Keratinocyte (primary cell): ENCODE measurements around the gene ADGRF1. TPM values are rescaled to one million over a fixed set of nuclear protein-coding genes. Genes with fewer than 3 reads are reported as not detected.

ENCODE experiments used
- DNase-seq: peaks from one replicate; pipeline ENCODE4 v3.0.0-alpha.2; 2011; ENCODE audit warnings: low read depth, missing footprints, low spot score
- FAIRE-seq: peaks from 2 replicates; lab custom pipeline; 2011; peaks lifted over from hg19 to GRCh38; lab: Jason Lieb, UNC
- H2AFZ ChIP-seq: 2 replicates; pipeline ENCODE4 v1.6.0; 2012; ENCODE audit warnings: low read length, control low read depth, inconsistent platforms; ENCODE audit not compliant: control insufficient read depth
- H3K27ac ChIP-seq: 2 replicates; pipeline ENCODE4 v1.5.1; 2011; ENCODE audit warnings: low read length; ENCODE audit not compliant: control insufficient read depth, insufficient read depth
- H3K27me3 ChIP-seq: 3 replicates; pipeline ENCODE4 v1.6.0; 2011; ENCODE audit warnings: low read length; ENCODE audit not compliant: control insufficient read depth, insufficient read depth; ENCODE audit errors: extremely low read depth
- H3K36me3 ChIP-seq, 2 experiments: 2 replicates in 1 of 2; 3 replicates in 1 of 2; pipeline ENCODE4 v1.5.1; 2011; ENCODE audit warnings: low read length in 2 of 2, mild to moderate bottlenecking in 1 of 2; ENCODE audit not compliant: control insufficient read depth in 2 of 2, insufficient read depth in 2 of 2; ENCODE audit errors: extremely low read depth in 1 of 2
- H3K4me1 ChIP-seq: 3 replicates; pipeline ENCODE4 v1.5.1; 2011; ENCODE audit warnings: low read length; ENCODE audit not compliant: control insufficient read depth, insufficient read depth; ENCODE audit errors: extremely low read depth
- H3K4me2 ChIP-seq: 3 replicates; pipeline ENCODE4 v1.6.0; 2011; ENCODE audit warnings: low read depth, low read length; ENCODE audit not compliant: control insufficient read depth, insufficient read depth; ENCODE audit errors: extremely low read depth
- H3K4me3 ChIP-seq, 3 experiments: fragments of 200-600 bp in 1 of 3; sonication (generic) in 1 of 3; 2 replicates in 2 of 3; 3 replicates in 1 of 3; pipeline ENCODE4 v1.5.1; 2011 to 2016; ENCODE audit warnings: low read length in 3 of 3, mild to moderate bottlenecking in 3 of 3, control low read depth in 2 of 3, inconsistent platforms in 1 of 3, low read depth in 1 of 3, mixed read lengths in 1 of 3, mixed run types in 1 of 3, moderate library complexity in 1 of 3; ENCODE audit not compliant: control insufficient read depth in 2 of 3, insufficient read depth in 2 of 3; ENCODE audit errors: extremely low read depth in 1 of 3
- H3K79me2 ChIP-seq: 2 replicates; pipeline ENCODE4 v1.6.0; 2012; ENCODE audit warnings: low read length; ENCODE audit not compliant: control insufficient read depth, insufficient read depth
- H3K9ac ChIP-seq: 3 replicates; pipeline ENCODE4 v1.6.0; 2011; ENCODE audit warnings: low read length; ENCODE audit not compliant: control insufficient read depth, insufficient read depth; ENCODE audit errors: extremely low read depth
- H3K9me1 ChIP-seq: 3 replicates; pipeline ENCODE4 v1.6.0; 2011; ENCODE audit warnings: low read length; ENCODE audit not compliant: control insufficient read depth, insufficient read depth; ENCODE audit errors: extremely low read depth
- H3K9me3 ChIP-seq: 2 replicates; pipeline ENCODE4 v1.5.1; 2012; ENCODE audit warnings: low read depth, low read length; ENCODE audit not compliant: control insufficient read depth
- H4K20me1 ChIP-seq: 3 replicates; pipeline ENCODE4 v1.6.0; 2011; ENCODE audit warnings: low read length; ENCODE audit not compliant: control insufficient read depth, insufficient read depth; ENCODE audit errors: extremely low read depth
- EZH2 ChIP-seq: IDR thresholded peaks from one replicate; pipeline ENCODE4 v1.6.1; 2012; ENCODE audit warnings: inconsistent platforms, mild to moderate bottlenecking, low read length, moderate library complexity
- dilution Hi-C: fragments of 300-500 bp; cut with MboI; formaldehyde crosslinking; loops from one replicate; pipeline ENCODE4 v1.7.0; 2020; ENCODE audit warnings: low sequenced_read_pairs; ENCODE audit not compliant: extremely low pct_ligation_motif_present
- polyA plus RNA-seq, 5 experiments: library from polyadenylated mRNA; depleted of rRNA in 3 of 5; stranded (reverse) in 3 of 5; stranded (forward) in 1 of 5; unstranded in 1 of 5; fragments of >200 nt; gene quantifications; 1 replicate in 1 of 5; 2 replicates in 3 of 5; 3 replicates in 1 of 5; pipeline versions ENCODE4 v1.2.1 to v1.2.3, GENCODE V29; 2011 to 2012; ENCODE audit warnings: missing spikeins in 2 of 5, low read depth in 1 of 5, low replicate concordance in 1 of 5
- TF ChIP-seq, protein P1 (sequence below), 3 experiments: IDR thresholded peaks in 1 of 3; conservative IDR thresholded peaks in 1 of 3; optimal IDR thresholded peaks in 1 of 3; 2 replicates in 2 of 3; 3 replicates in 1 of 3; pipeline versions ENCODE3 to v1.5.1; 2011; ENCODE audit warnings: low read length in 3 of 3, mild to moderate bottlenecking in 3 of 3, moderate library complexity in 2 of 3, control low read depth in 1 of 3, inconsistent platforms in 1 of 3; ENCODE audit not compliant: insufficient read depth in 2 of 3; ENCODE audit errors: extremely low read depth in 1 of 3

Gene ADGRF1
- polyA plus RNA-seq, 1 donor (not counting 4 experiments of a cell fraction or from before 2014, with no cell fraction given): 43.9 TPM

DNA sequence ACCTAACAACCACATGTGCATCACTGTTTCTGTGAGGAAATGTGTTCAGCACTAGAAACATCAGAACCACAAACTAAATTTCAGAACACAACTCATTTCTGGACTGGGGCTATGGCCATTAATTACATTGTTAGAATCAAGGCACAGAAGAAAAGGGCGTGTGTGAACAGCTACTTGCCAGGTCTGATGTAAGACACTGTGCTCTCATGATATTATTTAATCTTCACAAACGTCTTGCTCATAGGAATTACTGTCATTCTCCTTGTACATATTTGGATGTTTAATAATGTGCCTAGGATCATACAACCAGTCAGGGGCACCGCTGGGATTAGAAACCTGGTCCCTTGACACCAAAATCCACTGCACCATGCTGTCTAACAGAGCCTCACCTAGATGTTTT lies 14.8 kb downstream of the ADGRF1 start:
- H3K36me3 ChIP-seq: peaks cover 6 to 9% of the 10 kb centered on the region in 2 experiments
- no peak overlapping the region for H3K27ac ChIP-seq
- peaks cover 5% of the 10 kb centered on the region for H3K4me1 ChIP-seq
- H3K4me2 ChIP-seq: no peak overlapping the region
- no peaks in the 10 kb centered on the region for H3K27me3 ChIP-seq
- no peak overlapping the region for H2AFZ ChIP-seq
- H3K4me3 ChIP-seq: no peak overlapping the region
- no peaks in the 10 kb centered on the region for H3K79me2 ChIP-seq
- H3K9ac ChIP-seq: no peak overlapping the region
- no peaks in the 10 kb centered on the region for H4K20me1 ChIP-seq
- FAIRE-seq (no peak), DNase-seq (no peak)
- dilution Hi-C loops: no loop called here
- H3K9me3 ChIP-seq: no peaks in the 10 kb centered on the region
- no peak for TF ChIP-seq EZH2
- TF ChIP-seq, protein P1, sequence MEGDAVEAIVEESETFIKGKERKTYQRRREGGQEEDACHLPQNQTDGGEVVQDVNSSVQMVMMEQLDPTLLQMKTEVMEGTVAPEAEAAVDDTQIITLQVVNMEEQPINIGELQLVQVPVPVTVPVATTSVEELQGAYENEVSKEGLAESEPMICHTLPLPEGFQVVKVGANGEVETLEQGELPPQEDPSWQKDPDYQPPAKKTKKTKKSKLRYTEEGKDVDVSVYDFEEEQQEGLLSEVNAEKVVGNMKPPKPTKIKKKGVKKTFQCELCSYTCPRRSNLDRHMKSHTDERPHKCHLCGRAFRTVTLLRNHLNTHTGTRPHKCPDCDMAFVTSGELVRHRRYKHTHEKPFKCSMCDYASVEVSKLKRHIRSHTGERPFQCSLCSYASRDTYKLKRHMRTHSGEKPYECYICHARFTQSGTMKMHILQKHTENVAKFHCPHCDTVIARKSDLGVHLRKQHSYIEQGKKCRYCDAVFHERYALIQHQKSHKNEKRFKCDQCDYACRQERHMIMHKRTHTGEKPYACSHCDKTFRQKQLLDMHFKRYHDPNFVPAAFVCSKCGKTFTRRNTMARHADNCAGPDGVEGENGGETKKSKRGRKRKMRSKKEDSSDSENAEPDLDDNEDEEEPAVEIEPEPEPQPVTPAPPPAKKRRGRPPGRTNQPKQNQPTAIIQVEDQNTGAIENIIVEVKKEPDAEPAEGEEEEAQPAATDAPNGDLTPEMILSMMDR (optimal IDR thresholded peaks at IDR 0.05 in 1 of 3, IDR thresholded peaks at IDR 0.05 in 1 of 3, conservative IDR thresholded peaks at IDR 0.05 in 1 of 3; ENCODE audit: extremely low read depth in 1 of 3, insufficient read depth in 2 of 3, low read length in 3 of 3): no peak
- no peaks in the 10 kb centered on the region for H3K9me1 ChIP-seq

DNA sequence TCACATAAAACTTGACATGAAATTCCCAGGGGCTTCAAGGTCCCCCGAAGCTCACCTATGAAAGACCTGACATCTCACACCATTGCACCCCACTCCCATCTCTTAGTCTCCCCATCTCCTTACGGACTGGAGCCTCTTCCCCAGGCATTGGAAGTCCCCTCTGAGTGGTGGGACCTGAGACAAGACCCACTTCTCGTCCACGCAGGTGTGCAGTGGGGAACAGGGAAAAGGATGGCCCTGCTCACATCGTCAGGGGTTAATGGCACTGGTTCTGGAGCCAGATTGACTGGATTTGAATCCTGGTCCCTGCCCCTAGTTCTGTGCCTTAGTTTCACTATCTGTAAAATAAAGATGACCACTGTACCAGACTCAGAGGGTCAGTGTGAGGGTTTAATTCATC lies 15.5 kb downstream of the ADGRF1 start:
- FAIRE-seq (no peak), DNase-seq (no peak)
- no peak overlapping the region for H3K4me3 ChIP-seq
- no peaks in the 10 kb centered on the region for H3K9me3 ChIP-seq
- H3K27me3 ChIP-seq: no peaks in the 10 kb centered on the region
- H3K4me2 ChIP-seq: no peak overlapping the region
- no peak overlapping the region for H3K27ac ChIP-seq
- TF ChIP-seq, protein P1 (optimal IDR thresholded peaks at IDR 0.05 in 1 of 3, IDR thresholded peaks at IDR 0.05 in 1 of 3, conservative IDR thresholded peaks at IDR 0.05 in 1 of 3; ENCODE audit: extremely low read depth in 1 of 3, insufficient read depth in 2 of 3, low read length in 3 of 3): no peak
- no peak for TF ChIP-seq EZH2
- H3K36me3 ChIP-seq: peaks cover 9% of the 10 kb centered on the region in 2 experiments
- H2AFZ ChIP-seq: no peak overlapping the region
- H3K9me1 ChIP-seq: no peaks in the 10 kb centered on the region
- H3K9ac ChIP-seq: no peak overlapping the region
- H3K79me2 ChIP-seq: no peaks in the 10 kb centered on the region
- H4K20me1 ChIP-seq: no peaks in the 10 kb centered on the region
- peaks cover 5% of the 10 kb centered on the region for H3K4me1 ChIP-seq
- dilution Hi-C loops: no loop called here
